NCI-H1694 (cell line): ENCODE results near the gene TCF23.

ENCODE experiments used
- DNase-seq: peaks from one replicate; lab custom pipeline; 2025; lab: John Stamatoyannopoulos, UW

The TCF23 gene

GRCh38 chr2:27128668-27129571 lies 19.9 kb upstream of the TCF23 start:
- no peak for DNase-seq

GRCh38 chr2:27130396-27130795 lies 18.4 kb upstream of the TCF23 start:
- DNase-seq = no peak

GRCh38 chr2:27131429-27131828 lies 17.4 kb upstream of the TCF23 start:
- no peak for DNase-seq

- DNase-seq = no peak
Observed at GRCh38 chr2:27133195-27133875, 15.5 kb upstream of the TCF23 start.

GRCh38 chr2:27133905-27134780 lies 14.7 kb upstream of the TCF23 start, which contains the start of gene PREB:
Gene PREB (minus strand): TSS chr2:27134636. CDS start chr2:27134421, 215 bp downstream.
- DNase-seq = peak; percentile 89

- no peak for DNase-seq
Observed at GRCh38 chr2:27134781-27135477, 13.9 kb upstream of the TCF23 start.

GRCh38 chr2:27135478-27135955 lies 13.3 kb upstream of the TCF23 start:
- no peak for DNase-seq

GRCh38 chr2:27136751-27137150 lies 12.1 kb upstream of the TCF23 start:
- DNase-seq = no peak

GRCh38 chr2:27137322-27137935 lies 11.4 kb upstream of the TCF23 start:
- no peak for DNase-seq

- no peak for DNase-seq
Observed at GRCh38 chr2:27138111-27138510, 10.7 kb upstream of the TCF23 start.

- DNase-seq = no peak
Observed at GRCh38 chr2:27139310-27139709, 9.5 kb upstream of the TCF23 start, which contains the start of gene PRR30. Gene PRR30 (minus strand): TSS chr2:27139410. CDS start chr2:27138329, 1,081 bp downstream.

- no peak for DNase-seq
Observed at GRCh38 chr2:27143285-27143684, 5.5 kb upstream of the TCF23 start.

GRCh38 chr2:27145682-27146081 lies 3.1 kb upstream of the TCF23 start:
- DNase-seq = no peak

- DNase-seq = no peak
Observed at GRCh38 chr2:27147935-27148334, 869 bp upstream of the TCF23 start.

GRCh38 chr2:27149570-27150405 lies 984 bp downstream of the TCF23 start:
- no peak for DNase-seq

GRCh38 chr2:27150639-27151230 lies 1.9 kb downstream of the TCF23 start:
- DNase-seq = no peak

GRCh38 chr2:27152102-27152795 lies 3.4 kb downstream of the TCF23 start:
- DNase-seq = no peak

- DNase-seq = no peak
Observed at GRCh38 chr2:27152796-27153464, 4.1 kb downstream of the TCF23 start.
